ENCODE data around the gene BOK. TPM values are rescaled to one million over a fixed set of nuclear protein-coding genes. Genes with fewer than 3 reads are reported as not detected.

BOK gene
- total and polyA plus RNA-seq, 4 donors = 11.8 to 44.3 (median 29.1) TPM

GRCh38 chr2:241615522-241616052 is 57.0 kb downstream of the BOK start:
- WGBS, 2 donors = 92 to 96% methylated on average over 16 of the region's 16 CpGs
- Histone ChIP-seq H3K9ac (ENCODE audit: insufficient read depth in 1 of 2, low read length in 2 of 2) (no peak overlapping the region), H3K9me3 (ENCODE audit: control insufficient read depth in 4 of 4, insufficient read depth in 3 of 4, low read length in 3 of 4) (no peaks in the 10 kb centered on the region), H3K4me3 (no peak overlapping the region), H3K4me1 (ENCODE audit: control insufficient read depth in 5 of 5, insufficient read depth in 5 of 5, low read length in 5 of 5) (peaks cover 0 to 43% (median 10%) of the 10 kb centered on the region in 5 donors), H3K36me3 (ENCODE audit: control insufficient read depth in 4 of 4, insufficient read depth in 4 of 4, low read length in 4 of 4) (peaks cover 0 to 8% (median 4%) of the 10 kb centered on the region in 4 donors), H3K27ac (ENCODE audit: low read depth in 1 of 2, low read length in 1 of 2) (no peak overlapping the region), H3K27me3 (ENCODE audit: control insufficient read depth in 3 of 3, insufficient read depth in 3 of 3, low read length in 2 of 3) (no peaks in the 10 kb centered on the region)
- ATAC-seq (ENCODE audit: insufficient read depth, low FRiP score) = no peak
- DNase-seq = no peak
- no peak for TF ChIP-seq CTCF (IDR thresholded peaks at IDR 0.05; ENCODE audit: control extremely low read depth, extremely low read depth)

DNA sequence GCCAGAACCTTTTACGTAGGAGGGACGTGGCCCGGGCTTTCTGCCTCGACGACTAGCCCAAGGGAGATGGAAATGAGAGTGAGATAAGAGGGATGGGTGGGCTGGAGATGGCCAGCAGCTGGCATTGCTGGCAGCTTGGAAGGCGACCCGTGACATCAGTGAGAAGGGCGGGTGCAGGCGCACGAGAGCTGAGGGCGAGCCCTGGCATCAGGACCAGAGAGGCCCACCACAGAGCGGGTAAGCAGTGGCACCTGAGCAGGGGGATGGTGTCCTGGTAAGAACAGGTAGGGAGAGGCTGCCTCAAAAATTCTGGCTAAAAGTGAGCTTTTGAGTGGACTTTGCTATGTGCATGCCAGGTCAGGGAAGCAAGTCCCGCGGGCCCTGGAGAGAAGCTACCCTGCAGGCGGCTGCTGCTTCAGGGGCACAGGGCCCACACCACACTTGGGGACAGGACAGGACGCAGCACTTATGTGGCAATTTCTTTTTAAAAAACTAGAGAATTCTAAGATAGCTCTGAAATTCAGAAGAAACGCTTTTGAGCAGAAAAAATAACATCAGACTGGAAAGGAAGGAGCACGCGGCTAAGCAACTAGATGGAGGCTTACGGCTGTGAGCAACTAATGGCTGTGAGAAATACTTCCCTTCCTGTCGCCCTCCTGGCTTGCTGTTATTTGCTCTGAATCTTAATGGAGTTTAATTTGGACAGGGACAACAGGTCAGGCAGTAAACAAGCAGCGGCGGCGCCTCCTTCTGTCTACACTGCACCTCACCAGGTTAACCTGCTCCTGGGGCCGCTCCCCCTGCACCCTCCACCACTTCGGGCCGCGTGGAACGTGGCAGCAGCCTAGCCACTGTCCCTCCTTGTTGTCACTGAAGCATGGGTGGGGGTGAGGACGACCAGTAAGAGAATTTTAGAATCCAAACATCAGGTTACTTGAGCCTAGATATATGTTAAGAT is 57.9 kb downstream of the BOK start:
- no peak overlapping the region for H3K9ac ChIP-seq (ENCODE audit: insufficient read depth in 1 of 2, low read length in 2 of 2)

DNA sequence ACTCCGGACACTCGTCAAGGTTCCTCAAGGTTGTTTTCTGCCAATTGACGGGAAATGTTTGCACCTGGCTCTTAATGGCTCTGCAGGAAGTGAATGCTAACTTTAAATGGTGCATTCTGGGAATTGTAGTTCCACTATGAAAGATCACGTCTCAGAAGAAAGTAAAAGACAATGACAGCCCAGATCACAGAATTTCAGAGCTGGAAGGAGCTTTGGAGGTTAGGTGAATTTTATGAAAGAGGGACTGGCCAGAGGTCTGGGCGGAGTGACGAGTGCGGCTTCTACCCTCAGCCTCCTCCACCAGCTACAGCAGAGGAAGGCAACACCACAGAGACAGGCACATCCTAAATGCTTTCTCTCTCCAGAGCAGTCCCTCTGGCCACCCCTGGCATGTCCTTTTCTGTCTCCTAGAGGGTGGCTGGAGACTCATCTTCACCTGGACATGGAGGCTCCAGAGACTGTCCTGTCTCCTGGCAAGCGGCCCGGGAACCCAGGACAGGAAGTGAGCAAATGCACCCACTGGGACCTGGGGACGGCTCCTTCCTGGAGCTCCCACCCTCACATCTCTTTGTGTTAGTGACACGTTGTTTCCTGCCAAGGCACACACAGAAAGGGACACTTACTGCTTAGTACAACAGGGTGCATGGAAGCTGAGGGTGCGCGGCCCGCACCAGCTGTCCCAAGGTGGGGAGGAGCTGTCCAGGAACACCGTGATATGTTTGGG is 59.0 kb downstream of the BOK start:
- Histone ChIP-seq H3K4me3 (no peak overlapping the region), H3K27ac (ENCODE audit: low read depth in 1 of 2, low read length in 1 of 2) (peak overlapping the region; percentile 55 to 58), H3K27me3 (ENCODE audit: control insufficient read depth in 3 of 3, insufficient read depth in 3 of 3, low read length in 2 of 3) (no peaks in the 10 kb centered on the region), H3K36me3 (ENCODE audit: control insufficient read depth in 4 of 4, insufficient read depth in 4 of 4, low read length in 4 of 4) (peaks cover 0 to 13% (median 4%) of the 10 kb centered on the region in 4 donors), H3K9me3 (ENCODE audit: control insufficient read depth in 4 of 4, insufficient read depth in 3 of 4, low read length in 3 of 4) (no peaks in the 10 kb centered on the region), H3K4me1 (ENCODE audit: control insufficient read depth in 5 of 5, insufficient read depth in 5 of 5, low read length in 5 of 5) (peaks cover 0 to 24% (median 8%) of the 10 kb centered on the region in 5 donors), H3K9ac (ENCODE audit: insufficient read depth in 1 of 2, low read length in 2 of 2) (no peak overlapping the region)
- DNase-seq = peak in 2 of 3 donors; percentile 21 to 35
- TF ChIP-seq CTCF (IDR thresholded peaks at IDR 0.05; ENCODE audit: control extremely low read depth, extremely low read depth) = no peak
- no peak for ATAC-seq (ENCODE audit: insufficient read depth, low FRiP score)
- 39 to 45% methylated on average over 15 of the region's 15 CpGs for WGBS, 2 donors

More for the DNA sequence above, 57.9 kb downstream of the BOK start:
- no peak overlapping the region for H3K27ac ChIP-seq (ENCODE audit: low read depth in 1 of 2, low read length in 1 of 2)
- H3K4me1 ChIP-seq (ENCODE audit: control insufficient read depth in 5 of 5, insufficient read depth in 5 of 5, low read length in 5 of 5) = peaks cover 0 to 35% (median 9%) of the 10 kb centered on the region in 5 donors
- no peak overlapping the region for H3K4me3 ChIP-seq
- TF ChIP-seq CTCF (IDR thresholded peaks at IDR 0.05; ENCODE audit: control extremely low read depth, extremely low read depth) = no peak
- ATAC-seq (ENCODE audit: insufficient read depth, low FRiP score) (no peak), DNase-seq (no peak)
- H3K36me3 ChIP-seq (ENCODE audit: control insufficient read depth in 4 of 4, insufficient read depth in 4 of 4, low read length in 4 of 4) = peaks cover 0 to 9% (median 4%) of the 10 kb centered on the region in 4 donors
- no peaks in the 10 kb centered on the region for H3K9me3 ChIP-seq (ENCODE audit: control insufficient read depth in 4 of 4, insufficient read depth in 3 of 4, low read length in 3 of 4)
- 86 to 90% methylated on average over 30 of the region's 30 CpGs for WGBS, 2 donors
- no peaks in the 10 kb centered on the region for H3K27me3 ChIP-seq (ENCODE audit: control insufficient read depth in 3 of 3, insufficient read depth in 3 of 3, low read length in 2 of 3)

Measured in lung (tissue), 12 donors.